ENCODE measurements around the gene ZGPAT. TPM values are rescaled to one million over a fixed set of nuclear protein-coding genes. Genes with fewer than 3 reads are reported as not detected.

ZGPAT gene
- total RNA-seq, 1 experiment from 2014 or later: 27.6 TPM

DNA sequence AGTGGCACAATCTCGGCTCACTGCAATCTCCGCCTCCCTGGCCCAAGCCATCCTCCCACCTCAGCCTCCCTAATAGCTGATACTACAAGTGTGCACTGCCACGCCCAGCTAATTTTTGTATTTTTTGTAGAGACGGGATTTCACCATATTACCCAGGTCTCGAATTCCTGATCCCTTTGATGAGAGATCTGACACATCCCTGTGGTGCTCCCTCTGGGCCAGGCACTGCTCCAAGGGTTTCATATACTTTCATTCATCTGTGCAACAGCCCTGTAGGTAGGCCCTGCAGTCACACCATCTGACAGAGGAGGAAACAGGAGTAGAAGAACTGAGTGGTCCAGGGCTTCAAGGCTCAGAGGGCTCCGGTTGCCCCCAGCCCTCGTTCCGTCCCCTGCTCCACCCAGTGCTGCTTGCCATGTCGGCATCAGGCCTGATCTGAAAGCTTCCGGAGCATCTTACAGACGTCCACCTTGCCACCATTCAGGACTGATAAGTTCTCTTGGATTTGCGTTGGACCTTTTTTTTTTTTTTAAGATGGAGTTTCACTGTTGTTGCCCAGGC, 3.3 kb downstream of the ZGPAT start:
- no peak overlapping the region for H2BK5ac ChIP-seq (ENCODE audit: insufficient read length, low read length)
- no peak overlapping the region for H3K4me2 ChIP-seq (ENCODE audit: insufficient read depth, insufficient read length, low read length)
- no peak overlapping the region for H3K23ac ChIP-seq (ENCODE audit: insufficient read length, low read depth, low read length)
- H4K8ac ChIP-seq (replicated peaks; ENCODE audit: insufficient read length, low read depth, low read length): no peak overlapping the region
- peaks cover 50 to 65% (median 58%) of the 10 kb centered on the region in 3 experiments for H3K36me3 Mint-ChIP-seq (ENCODE audit: insufficient read depth in 1 of 3, low read depth in 3 of 3)
- H3K9me3 ChIP-seq (ENCODE audit: control insufficient read depth, low read depth, low read length): no peaks in the 10 kb centered on the region
- H3K27ac Mint-ChIP-seq: no peak overlapping the region
- no peaks in the 10 kb centered on the region for H3K27me3 Mint-ChIP-seq (ENCODE audit: low read depth)
- H2BK20ac ChIP-seq (ENCODE audit: low read depth, low read length, poor library complexity, severe bottlenecking): no peak overlapping the region
- H4K20me1 ChIP-seq (ENCODE audit: control insufficient read depth, insufficient read depth, insufficient read length): no peaks in the 10 kb centered on the region
- H2BK12ac ChIP-seq (ENCODE audit: insufficient read length, low read depth, low read length): no peak overlapping the region
- peaks cover 7% of the 10 kb centered on the region for H3K79me1 ChIP-seq (ENCODE audit: insufficient read depth, low read depth, low read length, poor library complexity, severe bottlenecking)
- H3K4me1 Mint-ChIP-seq: peaks cover 8 to 16% of the 10 kb centered on the region in 2 experiments
- H3K4ac ChIP-seq (ENCODE audit: low read depth, low read length): no peak overlapping the region
- no peak overlapping the region for H2AK5ac ChIP-seq (ENCODE audit: insufficient read length, low read length)
- H3K27ac ChIP-seq (ENCODE audit: insufficient read length, low read depth, low read length): no peak overlapping the region
- H3K79me2 ChIP-seq (ENCODE audit: insufficient read depth, low read length): peaks cover 11% of the 10 kb centered on the region; the same call in 1 of the 2 replicates
- H3K56ac ChIP-seq (ENCODE audit: insufficient read length, low read depth, low read length): no peak overlapping the region
- no peak overlapping the region for H3T11ph ChIP-seq (ENCODE audit: low read length)
- H2BK120ac ChIP-seq (ENCODE audit: low read depth, low read length, poor library complexity, severe bottlenecking): no peak overlapping the region
- no peak for DNase-seq
- H3K18ac ChIP-seq (ENCODE audit: insufficient read length, low read depth, low read length): no peak overlapping the region
- no peaks in the 10 kb centered on the region for H3K4me1 ChIP-seq (ENCODE audit: insufficient read depth, low read length)
- H2AFZ ChIP-seq (ENCODE audit: low read length): no peak overlapping the region
- H4K91ac ChIP-seq (ENCODE audit: insufficient read length, low read depth, low read length): no peak overlapping the region
- no peak for TF ChIP-seq CTCF (conservative IDR thresholded peaks at IDR 0.05)
- no peak overlapping the region; a peak in 1 of 5 replicates for H3K4me3 Mint-ChIP-seq
- H2BK15ac ChIP-seq (ENCODE audit: low read depth, low read length): no peak overlapping the region
- H3K23me2 ChIP-seq (ENCODE audit: insufficient read length, low read depth, low read length, poor library complexity, severe bottlenecking): peaks cover 12% of the 10 kb centered on the region
- no peak overlapping the region for H3K14ac ChIP-seq (ENCODE audit: insufficient read depth, low read length)
- WGBS (ENCODE audit: extremely low coverage, insufficient read length, low lambda C conversion rate): no CpG with 5 or more reads among the region's 12 CpGs
- no peak overlapping the region for H3K9ac ChIP-seq (ENCODE audit: extremely low read depth, insufficient read length, low read length)
- no peak overlapping the region for H4K5ac ChIP-seq (ENCODE audit: insufficient read length, low read depth, low read length)
- H3K27me3 ChIP-seq (ENCODE audit: insufficient read depth, low read length): no peaks in the 10 kb centered on the region
- H3K9me3 Mint-ChIP-seq: peaks cover 0 to 3% of the 10 kb centered on the region in 2 experiments; a peak in 1 of 5 replicates

Data from H9 (cell line).